ENCODE data around the gene FASTK. TPM values are rescaled to one million over a fixed set of nuclear protein-coding genes. Genes with fewer than 3 reads are reported as not detected.

The FASTK gene
- total RNA-seq, 4 donors from 2014 or later: 51.3 to 82.2 (median 60.8) TPM

- peak; percentile 38 for ATAC-seq
- Histone ChIP-seq H3K9me3 (no peaks in the 10 kb centered on the region), H3K4me1 (peaks cover 12 to 79% (median 47%) of the 10 kb centered on the region in 3 donors), H3K4me3 (peak within 1 kb of the TSS; percentile 81 to 98), H3K27me3 (no peaks in the 10 kb centered on the region), H3K27ac (peak within 1 kb of the TSS; percentile 79 to 98 (median 96)), H3K36me3 (no peaks in the 10 kb centered on the region)
- TF ChIP-seq EP300 (IDR thresholded peaks at IDR 0.05) (no peak), POLR2A (IDR thresholded peaks at IDR 0.05) (peak; percentile 54 to 57), POLR2AphosphoS5 (IDR thresholded peaks at IDR 0.05) (no peak), CTCF (IDR thresholded peaks at IDR 0.05) (peak in 2 of 4 experiments; percentile 3 to 20)
- WGBS, 2 donors (ENCODE audit: low coverage in 1 of 2): 3% methylated on average over 7 of the region's 69 CpGs; no CpG with 5 or more reads in 1 of the 2 donors
These were observed 2.6 kb upstream of the FASTK start, which contains the start of gene TMUB1 for GRCh38 chr7:151083071-151083823. Gene TMUB1, minus strand, starts transcription at chr7:151083493. Its CDS starts 930 bp downstream, at chr7:151082563.

DNA sequence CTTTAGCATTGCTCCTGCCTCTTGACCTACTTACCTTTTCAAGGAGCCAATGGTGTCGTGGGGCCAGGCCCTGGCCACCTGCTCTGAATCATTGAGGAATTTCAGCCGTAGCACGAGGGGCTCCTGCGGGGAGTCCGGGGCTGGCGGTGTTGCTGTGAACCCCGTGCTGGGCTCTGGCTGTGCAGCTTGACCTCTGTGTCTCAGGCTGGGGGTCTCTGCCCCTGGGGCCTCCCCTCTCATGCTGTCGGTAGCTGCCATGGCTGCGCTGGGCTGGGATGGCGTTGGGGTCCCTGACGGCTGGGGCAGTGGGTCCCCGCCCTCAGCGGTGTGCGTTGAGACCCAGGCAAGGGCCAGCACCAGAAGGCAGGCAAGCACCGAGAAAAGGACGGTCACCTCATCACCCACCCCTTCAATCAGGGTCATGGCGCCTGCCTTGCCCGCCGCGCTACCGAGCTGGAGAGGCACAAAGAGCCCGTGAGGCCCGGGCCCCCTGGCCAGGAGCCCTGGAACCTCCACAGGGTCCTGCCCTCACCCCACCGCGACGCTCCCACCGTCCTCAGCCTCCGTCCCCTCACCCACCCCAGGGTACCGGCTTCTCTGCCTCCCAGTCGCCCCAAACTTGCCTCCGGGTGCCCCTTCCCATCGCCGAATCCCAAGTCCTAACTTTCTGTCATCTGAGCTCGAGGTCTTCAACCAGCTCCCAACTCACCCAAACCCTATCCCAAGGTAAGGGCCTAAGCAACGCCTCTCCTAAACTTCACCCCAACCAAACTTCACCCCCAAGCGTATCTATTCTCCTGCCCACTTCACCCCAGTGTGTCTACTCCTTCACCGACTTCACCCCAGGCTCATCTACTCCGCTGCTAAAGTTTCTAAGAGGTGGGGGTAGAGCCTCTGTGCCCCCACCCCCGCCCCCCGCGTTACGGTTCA, 1.8 kb upstream of the FASTK start:
- Histone ChIP-seq H3K4me3 (peak overlapping the region; percentile 81 to 98), H3K9me3 (no peaks in the 10 kb centered on the region), H3K4me1 (peaks cover 8 to 79% (median 41%) of the 10 kb centered on the region in 3 donors), H3K27me3 (no peaks in the 10 kb centered on the region), H3K27ac (peak overlapping the region; percentile 79 to 98 (median 96)), H3K36me3 (peaks cover 0 to 4% of the 10 kb centered on the region in 2 donors)
- 8 to 44% methylated on average over 2 to 21 of the region's 42 CpGs for WGBS, 2 donors (ENCODE audit: low coverage in 1 of 2)
- no peak for ATAC-seq
- no peak for TF ChIP-seq CTCF (IDR thresholded peaks at IDR 0.05)
- no peak for TF ChIP-seq EP300 (IDR thresholded peaks at IDR 0.05)
- TF ChIP-seq POLR2AphosphoS5 (IDR thresholded peaks at IDR 0.05): no peak
- no peak for TF ChIP-seq POLR2A (IDR thresholded peaks at IDR 0.05)

DNA sequence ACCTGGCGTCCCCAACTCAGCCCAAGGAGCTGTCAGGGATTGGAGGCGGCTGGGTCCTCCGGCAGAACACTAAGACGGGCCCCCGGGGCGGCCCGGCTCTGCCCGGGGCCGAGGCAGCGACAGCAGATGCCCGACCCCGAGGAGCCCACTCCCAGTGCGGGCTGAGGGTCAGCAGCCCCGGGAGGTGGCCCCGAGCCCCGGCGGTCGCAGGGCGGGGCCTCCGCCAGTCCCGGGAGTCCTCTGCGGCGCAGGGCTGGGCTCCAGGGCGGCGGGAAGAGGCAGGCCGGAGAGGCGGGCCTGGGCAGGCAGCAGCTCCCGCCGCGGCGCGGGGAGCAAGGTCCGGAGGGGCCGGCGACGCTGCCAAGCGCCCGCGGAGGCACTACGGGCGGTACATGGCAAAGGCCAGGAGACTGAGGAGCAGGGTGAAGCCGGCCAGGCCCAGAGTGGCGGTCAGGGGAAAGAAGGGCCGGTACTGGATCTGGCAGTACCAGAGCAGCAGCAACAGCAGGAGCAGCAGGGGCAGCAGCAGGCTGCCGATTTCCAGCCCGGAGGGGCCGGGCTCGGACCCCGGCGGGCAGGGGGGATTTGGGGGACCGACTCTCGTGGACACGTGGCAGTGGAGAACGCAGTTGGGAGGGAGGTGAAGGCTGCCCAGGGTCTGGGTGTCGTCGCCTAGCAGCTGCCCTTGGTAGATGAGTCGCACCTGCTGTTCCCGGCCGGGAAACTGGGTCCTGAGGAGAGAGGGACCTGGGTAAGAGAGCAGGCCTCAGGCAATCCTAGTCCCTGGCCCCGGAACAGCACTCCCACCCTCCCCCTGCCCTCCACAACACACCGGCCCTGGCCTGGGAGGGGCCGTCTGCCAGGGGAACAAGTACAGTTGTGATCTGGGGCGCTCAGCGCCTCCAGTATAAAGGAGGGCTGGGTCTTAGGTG, 827 bp upstream of the FASTK start:
- peak overlapping the region; percentile 85 to 98 for H3K4me3 ChIP-seq
- 20 to 100% methylated on average over 1 to 15 of the region's 64 CpGs for WGBS, 2 donors (ENCODE audit: low coverage in 1 of 2)

More for the DNA sequence above, 827 bp upstream of the FASTK start:
- H3K27ac ChIP-seq: peak overlapping the region; percentile 79 to 98 (median 96)
- H3K36me3 ChIP-seq: peaks cover 0 to 14% of the 10 kb centered on the region in 2 donors
- H3K4me1 ChIP-seq: peaks cover 8 to 83% (median 41%) of the 10 kb centered on the region in 3 donors
- peak; percentile 0 for ATAC-seq
- TF ChIP-seq POLR2A (IDR thresholded peaks at IDR 0.05): no peak
- no peak for TF ChIP-seq POLR2AphosphoS5 (IDR thresholded peaks at IDR 0.05)
- TF ChIP-seq CTCF (IDR thresholded peaks at IDR 0.05): no peak
- no peak for TF ChIP-seq EP300 (IDR thresholded peaks at IDR 0.05)
- no peaks in the 10 kb centered on the region for H3K9me3 ChIP-seq
- H3K27me3 ChIP-seq: no peaks in the 10 kb centered on the region
